HG03280 (cell line): Measurements from ENCODE around the gene TTC7B.

Experiments used
- ATAC-seq: cut with Tn5 transposase; IDR thresholded peaks from one replicate; pipeline ENCODE4 v1.9.1; 2021; ENCODE audit warnings: mild to moderate bottlenecking, moderate library complexity; ENCODE audit not compliant: unreplicated experiment

Gene TTC7B

DNA sequence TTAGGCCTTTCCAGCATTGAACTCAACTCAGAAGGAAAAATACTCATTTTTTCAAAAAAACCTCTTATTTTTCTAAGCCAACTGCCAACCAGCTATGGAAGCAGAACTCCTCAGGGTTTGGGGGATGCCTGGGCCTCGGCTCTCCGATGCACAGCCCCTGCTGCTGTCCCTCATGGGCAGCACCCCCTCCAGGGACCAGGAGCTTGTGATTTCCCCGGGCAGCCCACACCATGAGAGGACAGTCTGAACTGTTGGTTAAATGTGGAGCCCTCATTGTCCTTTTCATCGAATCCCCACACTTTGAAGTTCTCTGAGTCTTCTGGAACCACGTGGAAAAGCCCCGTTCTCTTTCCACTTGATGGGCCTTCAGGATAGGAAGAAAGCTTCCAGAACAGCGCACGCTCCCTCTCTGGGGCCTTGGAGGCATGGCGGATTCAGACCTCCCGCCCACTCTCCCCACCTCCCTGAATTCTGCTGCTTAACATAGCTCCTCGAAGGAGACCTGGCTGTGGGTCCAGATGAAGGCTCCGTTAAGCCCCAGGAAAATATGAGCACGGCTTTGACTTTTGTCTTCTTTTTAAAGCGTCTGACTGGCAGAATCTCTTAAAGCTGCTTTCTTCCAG lies 262.8 kb downstream of the TTC7B start:
- no peak for ATAC-seq

- no peak for ATAC-seq
Measured at GRCh38 chr14:90552465-90553297, 263.5 kb downstream of the TTC7B start.

GRCh38 chr14:90551733-90552464 lies 264.3 kb downstream of the TTC7B start:
- no peak for ATAC-seq

DNA sequence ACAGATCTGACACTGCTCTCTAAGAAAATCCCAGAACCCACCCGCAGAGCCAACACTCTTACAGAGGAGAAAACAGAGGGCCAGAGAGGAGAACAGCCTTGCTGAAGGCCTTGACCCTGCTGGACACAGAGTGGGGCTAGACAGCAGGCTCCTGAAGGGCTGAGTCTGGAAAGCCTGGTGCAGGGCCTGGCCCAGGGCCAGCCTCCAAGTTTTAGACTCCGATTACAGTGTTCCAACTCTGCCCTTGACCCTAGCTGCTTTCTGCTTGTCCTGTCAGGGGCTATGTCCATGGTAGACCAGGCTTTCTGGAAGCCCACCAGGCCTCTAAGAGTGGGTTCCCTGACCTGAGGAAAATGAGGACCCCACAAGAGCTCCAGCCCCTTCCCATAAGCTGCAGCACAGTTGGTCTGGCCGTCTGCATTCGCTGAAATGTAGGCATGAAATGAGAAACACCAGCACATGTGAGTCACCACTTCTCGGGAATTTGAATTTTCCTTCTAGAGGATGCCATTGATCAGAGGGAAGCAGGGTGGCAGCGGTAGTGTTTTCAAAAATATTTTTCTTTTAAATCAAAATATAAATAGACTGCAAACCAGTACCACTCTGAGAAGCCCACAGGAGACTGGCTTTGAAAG lies 265.0 kb downstream of the TTC7B start:
- ATAC-seq, result no peak

- no peak for ATAC-seq
Measured at GRCh38 chr14:90549794-90550641, 266.2 kb downstream of the TTC7B start.

DNA sequence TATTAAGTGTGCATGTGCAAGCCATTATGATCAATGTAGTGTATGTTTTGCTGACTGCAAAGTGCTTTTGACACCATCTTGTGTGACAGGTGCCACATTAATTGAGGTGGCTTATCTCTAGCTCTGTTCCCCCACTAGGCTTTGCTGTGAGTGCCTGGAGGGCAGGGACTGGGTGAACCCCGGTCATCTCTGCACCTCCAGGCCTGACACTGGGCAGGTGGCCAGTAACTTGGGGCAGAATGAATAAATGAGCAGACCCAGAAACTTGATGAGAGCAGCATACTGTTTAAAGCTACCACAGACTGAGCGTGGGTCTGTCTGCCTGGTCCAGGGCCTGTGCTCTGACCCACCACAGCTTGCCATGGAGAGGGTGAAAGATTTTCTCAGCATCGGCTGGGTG lies 267.8 kb downstream of the TTC7B start:
- no peak for ATAC-seq

DNA sequence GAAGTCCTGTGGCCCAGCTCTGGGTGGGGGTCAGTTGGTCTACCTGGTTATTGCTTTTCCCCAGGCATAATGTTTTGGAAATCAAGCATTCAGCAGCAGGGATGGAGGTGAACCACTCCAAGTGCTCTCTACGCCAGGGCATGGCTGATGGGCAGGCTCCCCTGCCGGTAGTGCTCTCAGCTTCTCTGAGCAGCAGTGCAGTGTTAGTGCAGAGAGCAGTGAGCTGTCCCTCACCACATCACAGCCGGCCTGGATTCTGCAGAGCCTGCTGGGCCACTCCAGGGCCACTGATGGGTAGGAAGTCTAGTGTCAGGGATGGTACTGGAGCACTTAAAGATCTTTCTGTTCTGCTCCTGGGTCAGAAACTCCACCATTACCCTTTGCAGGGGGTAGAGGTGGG lies 268.3 kb downstream of the TTC7B start:
- ATAC-seq, result no peak

GRCh38 chr14:90547250-90547649 lies 269.0 kb downstream of the TTC7B start:
- ATAC-seq, result no peak

DNA sequence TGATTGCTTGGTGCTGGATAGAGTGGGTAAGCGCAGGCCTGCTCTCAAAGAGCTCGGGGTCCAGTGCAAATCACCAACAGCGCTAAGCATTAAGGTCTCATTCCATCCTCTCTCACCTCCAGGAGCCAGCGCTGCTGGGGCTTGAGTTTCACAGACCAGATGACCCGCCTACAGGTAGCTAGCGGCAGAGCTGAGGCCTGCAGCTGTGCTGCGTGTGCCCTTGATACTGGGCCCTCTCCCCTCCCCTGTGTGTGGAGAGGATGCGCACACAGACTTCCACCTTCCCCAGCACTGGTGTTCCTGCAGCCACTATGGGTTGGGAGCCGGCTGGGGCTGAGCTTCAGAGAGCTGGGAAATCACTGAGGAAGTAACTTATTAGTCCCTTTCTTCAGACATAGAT lies 269.5 kb downstream of the TTC7B start:
- ATAC-seq, result no peak

DNA sequence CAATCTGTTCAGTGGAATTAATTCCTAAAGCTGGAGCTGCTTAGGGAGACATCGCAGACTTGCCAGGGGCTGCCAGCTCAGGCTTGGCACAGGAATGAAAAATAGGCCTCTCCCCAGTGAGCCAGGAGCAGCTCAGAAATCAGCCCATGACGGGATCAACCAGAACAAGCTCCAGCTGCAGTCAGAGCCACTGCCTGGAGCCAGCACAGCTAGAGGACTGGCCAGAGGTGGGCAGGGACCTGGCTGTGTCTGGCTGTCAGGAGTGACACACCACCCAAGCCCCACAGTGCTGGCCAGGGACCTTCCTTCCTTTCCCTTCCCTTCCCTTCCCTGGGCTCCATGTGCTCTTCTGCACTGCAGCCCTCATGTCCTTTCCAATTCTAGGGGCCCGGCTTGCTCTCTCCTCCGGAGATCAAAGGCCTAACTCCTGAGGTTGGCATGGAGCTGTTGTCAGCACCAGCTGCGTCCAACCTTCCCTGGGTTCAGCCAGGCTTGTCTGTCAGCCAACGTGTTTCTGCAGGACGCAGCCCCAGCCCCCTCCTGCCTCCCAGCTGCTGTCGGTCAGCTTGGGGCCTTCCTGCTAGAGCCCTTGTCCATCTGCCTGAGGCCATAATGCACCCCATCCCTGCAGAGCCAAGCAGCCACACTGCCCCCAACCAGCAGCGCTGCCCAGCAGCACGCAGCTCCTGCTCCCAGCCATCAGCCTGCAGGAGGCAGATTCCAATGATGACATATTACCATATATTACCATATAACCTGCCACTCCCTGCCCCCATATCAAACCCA lies 270.1 kb downstream of the TTC7B start:
- ATAC-seq, result no peak

DNA sequence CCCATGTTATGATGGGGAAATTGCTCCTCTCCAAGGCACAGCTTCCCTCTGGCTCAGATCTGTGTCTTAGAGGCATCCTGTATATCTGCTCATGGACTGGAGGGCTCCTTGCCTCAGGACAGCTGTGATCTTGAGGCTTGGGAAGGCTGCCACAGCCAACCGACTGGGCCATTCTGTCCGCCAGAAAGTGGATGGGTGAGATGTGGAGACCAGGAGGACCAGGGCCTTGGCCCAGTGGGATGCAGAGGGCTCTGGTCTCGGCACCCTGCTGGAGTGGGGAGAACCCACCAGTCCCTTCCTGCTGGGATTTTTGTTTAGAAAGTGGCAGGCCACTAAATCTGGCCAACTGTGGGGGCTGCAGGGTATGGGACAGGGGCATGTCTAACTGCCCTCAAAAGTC lies 270.8 kb downstream of the TTC7B start:
- no peak for ATAC-seq

DNA sequence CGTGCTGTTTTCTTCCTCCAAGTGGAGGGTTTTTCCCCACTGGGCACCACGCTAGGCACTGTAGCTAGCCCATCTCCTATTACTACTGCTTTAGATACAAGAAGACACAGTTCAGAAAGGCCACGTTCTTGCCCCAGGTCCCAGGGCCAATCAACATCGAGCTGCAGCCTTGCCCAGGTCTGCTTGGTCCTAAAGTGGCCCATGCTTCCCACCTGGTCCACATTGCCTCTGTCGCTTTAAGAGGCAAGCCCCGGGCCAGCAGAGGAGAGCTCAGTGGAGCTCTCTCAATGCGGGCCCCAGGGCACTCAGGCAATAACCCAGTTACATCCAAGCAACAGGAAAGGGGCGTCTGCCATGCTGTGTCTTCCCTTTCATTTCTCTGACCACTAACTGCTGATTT lies 271.3 kb downstream of the TTC7B start:
- no peak for ATAC-seq

GRCh38 chr14:90544566-90544965 lies 271.7 kb downstream of the TTC7B start:
- no peak for ATAC-seq

DNA sequence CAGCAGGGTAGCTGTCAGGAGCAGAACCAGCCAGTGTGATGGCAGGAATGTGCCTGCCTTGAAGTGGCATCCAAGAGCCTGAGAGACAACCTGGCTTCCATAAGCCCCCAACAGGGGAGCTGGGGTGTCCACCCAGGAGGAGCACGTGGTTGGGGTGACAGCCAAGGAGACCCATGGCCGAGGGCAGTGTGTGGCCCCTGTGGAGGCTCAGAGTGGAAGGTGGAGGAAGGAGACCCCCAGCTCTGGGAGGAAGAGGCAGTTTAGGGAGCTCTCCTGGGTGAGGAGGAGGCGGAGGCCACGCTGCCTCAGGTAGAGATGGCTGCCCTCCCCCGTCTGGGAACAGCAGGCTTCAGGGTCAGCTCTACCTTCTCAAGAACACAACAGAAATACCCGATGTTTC lies 272.4 kb downstream of the TTC7B start:
- no peak for ATAC-seq

GRCh38 chr14:90541076-90541634 lies 275.1 kb downstream of the TTC7B start:
- ATAC-seq, result no peak

DNA sequence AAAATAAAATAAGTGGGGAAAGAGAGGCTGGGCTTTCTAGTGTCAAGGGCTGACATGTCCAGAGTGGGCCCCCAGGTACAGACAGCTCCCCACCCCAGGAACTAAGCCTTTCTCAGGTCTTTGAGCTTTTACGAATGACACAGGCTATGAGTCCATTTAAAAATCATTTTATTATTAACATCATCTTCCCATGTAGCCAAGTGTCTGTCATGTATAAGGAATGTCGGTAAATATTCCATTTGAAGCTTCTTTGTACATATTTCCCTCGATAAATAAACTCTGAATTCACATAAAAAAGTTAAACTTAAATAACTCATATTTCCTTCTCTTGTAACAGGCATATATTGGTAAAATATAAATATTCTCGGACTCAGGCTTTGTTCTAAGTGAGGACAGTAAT lies 275.8 kb downstream of the TTC7B start:
- ATAC-seq, result no peak

GRCh38 chr14:90539996-90540395 lies 276.2 kb downstream of the TTC7B start:
- no peak for ATAC-seq

DNA sequence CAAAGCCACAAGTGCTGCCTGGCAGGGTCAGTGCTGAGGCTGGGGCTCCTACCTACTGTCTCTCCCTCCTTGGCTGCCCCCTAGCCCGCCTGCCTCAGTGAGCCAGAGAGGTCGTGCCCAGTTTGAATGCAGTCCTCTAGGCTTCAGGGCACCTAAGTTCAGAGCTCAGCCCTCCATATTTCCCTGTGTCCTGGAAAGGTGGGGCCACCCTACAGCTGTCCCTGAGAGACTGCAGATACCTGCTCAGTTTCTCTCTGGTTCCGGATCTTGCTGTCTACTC lies 276.8 kb downstream of the TTC7B start:
- ATAC-seq, result no peak

DNA sequence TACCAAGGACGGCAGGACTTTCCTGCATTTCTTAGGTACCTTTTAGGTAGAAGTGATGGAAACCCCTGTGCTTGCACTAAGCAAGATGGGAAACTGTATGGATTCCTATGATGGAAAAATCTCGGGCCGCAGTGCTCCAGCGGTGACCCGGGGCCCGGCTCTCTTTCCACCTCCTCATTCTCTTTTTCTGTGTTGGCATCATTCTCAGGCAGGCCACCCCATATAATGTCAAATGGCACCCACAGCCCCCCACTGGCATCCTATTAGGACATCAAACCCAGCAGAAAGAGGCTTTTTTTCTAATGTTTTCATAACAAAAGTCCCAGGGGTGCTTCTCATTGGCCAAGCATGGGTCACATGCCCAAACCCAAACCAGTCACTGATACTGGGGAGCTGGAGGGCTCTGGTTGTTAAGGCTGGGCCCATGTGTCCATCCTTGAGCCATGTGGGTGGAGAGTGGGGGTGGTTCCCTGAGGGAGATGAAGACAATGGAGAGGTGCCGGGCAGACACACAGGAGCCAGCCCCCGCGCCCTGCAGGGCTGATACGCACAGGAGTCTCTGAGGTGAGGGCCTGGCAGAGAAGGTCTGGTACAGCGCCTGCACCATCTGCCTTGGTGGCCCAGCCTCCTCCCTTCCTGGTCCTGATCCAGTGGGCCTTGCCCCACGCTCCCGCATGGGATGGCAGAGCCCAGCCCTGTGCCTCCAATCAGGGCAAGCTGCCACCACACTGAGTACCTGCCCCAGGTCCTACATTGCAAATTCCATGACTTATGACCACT lies 277.3 kb downstream of the TTC7B start:
- ATAC-seq, result no peak
